Activated gamma-delta T cell treated with anti-CD3 and anti-CD28 coated beads, Interleukin-2, amount 50 U/mL, for 16 hours (primary cell): Measurements from ENCODE around the gene MRPL49.
A peak's percentile ranks its signal among the peaks of the same experiment; 100 is the strongest.
"Not testable (repeated sequence)": the region's sequence is repeated elsewhere in the genome, so short reads cannot be mapped to it uniquely, and the experiment has no call there.

Source experiments
- DNase-seq: peaks from one replicate; pipeline ENCODE4 v3.0.0-alpha.2; 2020; ENCODE audit warnings: low read depth

The MRPL49 gene

DNA sequence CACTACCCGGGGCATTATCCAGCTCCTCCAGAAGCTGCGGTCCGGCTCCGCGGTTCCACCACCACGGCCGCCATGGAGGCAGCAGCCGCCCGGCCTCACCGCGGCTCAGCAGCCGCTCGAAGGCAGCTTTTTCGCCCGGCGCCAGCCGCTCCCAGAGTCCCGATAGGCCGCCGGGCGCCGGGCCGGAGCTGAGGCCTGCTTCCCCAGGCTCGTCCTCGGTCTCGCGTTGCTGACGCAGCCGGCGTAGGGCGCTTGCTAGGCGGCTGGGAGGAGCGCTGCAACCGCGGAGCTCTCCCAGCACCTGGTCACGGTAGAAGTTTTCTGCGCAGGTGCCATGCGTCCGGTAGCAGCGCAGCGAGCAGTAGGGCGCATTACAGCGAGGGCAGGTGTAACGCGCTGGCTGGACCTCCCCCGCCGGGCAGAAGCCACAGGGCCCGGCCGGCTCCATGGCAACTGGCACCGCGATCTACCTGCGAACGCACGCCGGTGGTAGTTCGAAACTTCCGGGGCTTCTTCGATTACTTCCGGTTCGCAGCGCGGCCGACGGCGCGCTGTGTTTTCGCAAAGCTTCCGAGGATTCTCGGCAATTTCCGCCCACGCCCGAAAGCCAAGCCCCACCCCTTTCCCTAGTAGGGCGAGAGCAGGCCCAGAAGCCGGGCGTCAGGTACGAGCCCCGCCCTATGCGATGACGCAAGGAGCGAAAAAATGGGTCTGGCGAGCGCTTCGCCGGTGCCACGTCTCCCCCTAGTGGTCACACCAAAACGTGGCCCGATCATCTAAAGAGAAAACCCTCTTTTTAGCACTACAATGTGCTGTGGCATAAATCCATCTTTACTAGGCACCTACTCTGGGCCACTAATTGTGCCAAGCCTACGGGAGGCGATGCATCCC is 4.7 kb upstream of the MRPL49 start, which contains the start of gene ZNHIT2:
ZNHIT2 (minus strand) TSS at position 496 of the 891 bp plus-strand sequence; CDS start at position 448, 48 bp downstream.
- peak; percentile 100 for DNase-seq

DNA sequence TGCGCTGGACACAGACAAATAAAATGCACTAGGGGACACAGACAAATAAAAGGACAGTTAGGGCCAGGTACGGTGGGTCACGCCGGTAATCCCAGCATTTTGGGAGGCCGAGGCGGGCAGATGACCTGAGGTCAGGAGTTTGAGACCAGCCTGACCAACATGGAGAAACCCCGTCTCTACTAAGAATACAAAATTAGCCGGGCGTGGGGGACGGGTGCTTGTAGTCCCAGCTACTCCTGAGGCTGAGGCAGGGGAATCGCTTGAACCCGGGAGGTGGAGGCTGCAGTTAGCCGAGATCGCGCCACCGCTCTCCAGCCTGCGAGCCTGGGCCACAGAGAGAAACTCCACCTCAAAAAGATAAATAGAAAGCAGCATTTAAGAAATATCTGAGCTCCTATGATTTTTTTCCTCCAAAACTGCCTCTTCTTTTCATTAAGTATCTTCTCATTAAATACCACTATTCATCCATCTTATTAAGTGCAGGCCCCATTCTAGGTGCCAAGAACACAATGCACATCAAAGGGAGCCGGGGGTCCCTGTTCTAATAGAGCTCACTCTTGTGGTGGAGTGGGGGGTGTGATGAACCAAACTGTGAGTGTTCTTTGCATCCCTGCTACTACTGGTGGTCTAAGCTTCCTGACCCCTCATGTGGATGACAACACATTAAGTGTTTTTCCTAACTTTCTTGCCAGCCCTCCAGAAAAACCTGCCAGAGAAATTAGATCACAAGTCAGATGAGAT is 3.9 kb upstream of the MRPL49 start:
- no peak for DNase-seq

DNA sequence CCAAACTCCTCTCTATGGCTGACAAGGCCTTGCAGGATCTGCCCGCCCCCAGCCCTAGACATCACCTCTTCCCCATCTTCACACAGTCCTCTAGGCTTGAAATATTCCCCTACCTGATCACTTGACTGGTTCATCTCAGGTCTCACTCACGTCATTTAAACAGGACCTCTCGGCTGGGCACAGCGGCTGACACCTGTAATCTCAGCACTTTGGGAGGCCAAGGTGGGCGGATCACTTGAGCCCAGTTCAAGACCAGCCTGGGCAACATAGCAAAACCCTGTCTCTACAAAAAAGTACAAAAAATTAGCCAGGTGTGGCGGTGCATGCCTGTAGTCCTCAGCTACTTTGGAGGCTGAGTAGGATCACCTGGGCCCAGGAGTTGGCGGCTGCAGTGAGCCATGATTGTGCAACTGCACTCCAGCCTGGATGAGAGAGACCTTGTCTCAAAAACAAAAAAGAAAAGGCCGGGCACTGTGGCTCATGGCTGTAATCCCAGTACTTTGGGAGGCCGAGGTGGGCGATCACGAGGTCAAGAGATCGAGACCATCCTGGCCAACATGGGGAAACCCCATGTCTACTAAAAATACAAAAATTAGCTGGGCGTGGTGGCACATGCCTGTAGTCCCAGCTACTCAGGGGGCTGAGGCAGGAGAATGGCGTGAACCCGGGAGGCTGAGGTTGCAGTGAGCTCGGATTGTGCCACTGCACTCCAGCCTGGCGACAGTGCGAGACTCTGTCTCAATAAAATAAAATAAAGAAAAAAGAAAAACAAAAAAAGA is 3.0 kb upstream of the MRPL49 start:
- not testable (repeated sequence) for DNase-seq

DNA sequence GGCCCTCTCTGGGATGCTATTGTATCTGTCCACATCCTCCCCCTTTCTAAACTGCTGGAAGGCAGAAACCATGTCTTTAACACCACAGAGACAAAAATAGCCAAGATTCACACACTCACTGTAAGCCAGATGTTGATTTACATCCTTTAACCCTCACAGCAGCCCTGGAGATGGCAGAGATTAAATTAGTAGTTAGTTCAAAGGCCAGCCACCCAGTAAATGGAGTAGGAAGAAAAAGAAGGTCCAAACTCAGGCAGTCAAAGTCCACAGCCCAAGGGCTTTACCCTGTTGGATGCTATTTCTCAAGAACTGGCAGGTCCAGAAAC is 2.5 kb upstream of the MRPL49 start:
- no peak for DNase-seq

DNA sequence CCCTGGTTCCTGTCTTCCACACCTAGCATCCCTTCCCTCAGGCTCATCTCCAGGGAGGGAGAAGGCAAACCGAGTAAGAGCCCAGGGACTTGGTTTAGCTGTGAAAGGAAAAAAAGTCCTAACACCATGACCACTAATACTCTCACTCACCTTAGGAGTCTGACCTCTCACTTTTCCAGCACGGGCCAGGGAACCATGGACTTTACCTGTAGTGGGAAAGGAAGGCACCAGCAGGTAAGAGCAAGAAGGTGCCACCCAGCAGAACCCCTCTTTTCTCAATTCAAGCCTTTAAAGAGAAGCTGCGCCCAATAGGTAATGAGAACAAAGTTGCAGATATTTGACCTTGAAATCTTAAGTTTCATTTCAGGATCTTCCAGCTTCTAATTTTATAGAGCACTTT is 1.3 kb upstream of the MRPL49 start:
- DNase-seq, result no peak

DNA sequence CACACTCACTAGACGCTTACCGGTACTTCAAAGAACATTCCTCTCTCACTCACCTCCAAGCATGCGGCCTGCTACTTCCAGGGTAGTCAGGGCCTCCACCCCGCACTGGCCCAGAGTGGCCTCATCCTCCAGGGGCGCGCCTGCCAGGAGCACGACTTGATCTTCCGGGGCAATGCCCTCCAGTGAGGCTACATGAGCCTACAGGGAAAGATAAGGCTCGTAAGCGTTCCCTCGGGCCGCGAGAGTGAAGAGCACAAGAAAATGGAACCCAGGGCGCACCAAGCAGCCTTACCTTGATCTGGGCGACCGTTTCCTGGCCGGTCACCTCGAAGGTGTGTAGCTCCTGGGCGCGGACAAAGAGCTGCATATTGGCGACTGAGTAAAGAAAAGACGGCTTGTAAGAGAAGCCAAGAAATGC is 665 bp upstream of the MRPL49 start:
- DNase-seq, result no peak

DNA sequence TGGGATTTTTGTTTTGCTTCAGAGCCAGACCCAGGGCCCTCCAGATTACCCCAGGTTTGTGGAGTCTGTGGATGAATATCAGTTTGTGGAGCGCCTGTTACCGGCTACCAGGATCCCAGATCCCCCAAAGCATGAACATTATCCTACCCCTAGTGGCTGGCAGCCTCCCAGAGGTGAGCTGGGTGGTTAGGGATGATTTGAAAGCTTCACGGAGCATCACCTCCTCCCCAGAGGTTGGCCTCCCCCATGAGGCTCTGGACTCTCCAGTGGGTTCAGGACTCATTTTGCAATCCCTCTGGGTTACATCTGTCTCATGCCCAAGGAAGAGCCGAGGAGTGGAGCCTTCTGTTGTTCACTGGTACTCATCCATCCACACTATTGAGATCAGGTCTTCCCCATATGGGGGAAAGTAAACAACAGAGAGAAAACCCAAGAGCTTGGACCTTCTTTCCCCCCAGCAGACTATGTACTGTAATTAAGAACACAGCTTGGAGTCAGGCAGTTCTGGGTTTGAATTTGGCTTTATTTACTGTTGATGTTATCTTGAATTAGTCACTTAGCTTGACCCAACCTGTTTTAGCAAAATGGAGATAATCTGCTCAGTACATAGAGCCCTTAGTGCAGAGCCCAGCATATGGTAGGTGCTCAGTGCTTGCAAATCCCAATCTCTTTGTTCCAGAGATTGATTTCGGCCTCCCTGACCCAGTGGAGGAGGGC is 2.5 kb downstream of the MRPL49 start:
- DNase-seq, result no peak

DNA sequence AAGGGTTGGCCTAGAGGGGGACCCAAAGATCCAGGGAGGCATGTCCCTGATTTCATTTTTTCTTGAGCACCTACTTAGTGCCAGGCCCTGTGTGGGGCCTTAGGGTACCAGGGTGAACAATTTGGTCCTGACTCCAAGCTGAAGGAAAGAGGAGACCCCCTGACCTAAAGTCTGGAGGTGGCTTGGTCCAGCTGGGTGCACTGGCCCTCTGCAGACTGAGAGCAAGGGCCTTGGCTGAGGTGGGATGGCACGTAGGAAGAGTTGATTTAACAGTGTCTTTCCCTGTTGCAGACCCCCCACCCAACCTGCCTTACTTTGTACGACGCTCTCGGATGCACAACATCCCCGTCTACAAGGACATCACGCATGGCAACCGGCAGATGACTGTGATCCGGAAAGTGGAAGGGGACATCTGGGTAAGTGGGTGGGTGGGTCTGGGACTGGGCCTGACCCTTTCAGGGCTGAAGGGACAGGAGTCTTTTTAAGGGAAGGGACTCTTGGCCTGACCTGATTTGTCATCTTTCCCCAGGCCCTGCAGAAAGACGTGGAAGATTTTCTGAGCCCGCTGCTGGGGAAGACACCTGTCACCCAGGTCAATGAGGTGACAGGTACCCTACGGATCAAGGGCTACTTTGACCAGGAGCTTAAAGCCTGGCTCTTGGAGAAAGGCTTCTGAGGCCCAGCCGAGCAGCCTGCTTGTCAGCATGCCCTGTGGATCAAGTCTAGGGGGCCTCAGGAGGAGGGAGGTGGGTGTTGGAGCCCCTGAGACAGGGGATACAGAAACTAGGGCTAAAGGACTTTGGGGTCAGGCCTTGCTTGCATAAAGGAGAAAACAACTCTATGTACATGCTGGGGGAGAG is 3.3 kb downstream of the MRPL49 start:
- DNase-seq, result no peak

DNA sequence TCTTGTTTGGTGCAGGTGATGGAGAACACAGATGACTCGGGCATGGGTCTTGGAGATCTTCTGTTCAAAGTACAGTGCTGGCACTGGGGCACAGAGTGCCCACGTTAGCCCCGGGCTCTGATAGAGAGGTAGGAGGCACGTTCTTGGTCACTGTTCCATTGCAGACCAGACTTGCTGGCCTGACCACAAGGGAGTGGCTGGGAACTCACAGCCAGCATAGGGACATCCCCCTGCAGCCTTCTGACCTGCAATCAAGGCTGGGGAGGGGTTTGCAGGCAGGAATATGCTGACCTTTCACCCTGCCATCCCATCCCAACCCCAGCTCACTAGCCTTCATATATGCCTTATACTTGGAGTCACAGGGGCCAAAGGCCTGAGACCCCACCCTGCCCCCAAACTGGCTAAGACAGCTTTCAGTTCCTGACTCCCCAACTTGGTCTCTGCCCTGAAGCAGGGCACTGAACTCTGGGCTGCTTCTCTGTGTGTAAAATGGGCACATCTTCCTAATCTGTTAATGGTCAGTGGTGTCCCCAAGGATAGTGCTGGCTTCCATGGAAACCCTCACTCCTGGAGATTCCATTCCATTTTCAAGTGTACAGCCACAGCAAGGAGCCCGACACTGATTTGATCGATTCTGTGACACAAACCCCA is 4.6 kb downstream of the MRPL49 start:
- no peak for DNase-seq

DNA sequence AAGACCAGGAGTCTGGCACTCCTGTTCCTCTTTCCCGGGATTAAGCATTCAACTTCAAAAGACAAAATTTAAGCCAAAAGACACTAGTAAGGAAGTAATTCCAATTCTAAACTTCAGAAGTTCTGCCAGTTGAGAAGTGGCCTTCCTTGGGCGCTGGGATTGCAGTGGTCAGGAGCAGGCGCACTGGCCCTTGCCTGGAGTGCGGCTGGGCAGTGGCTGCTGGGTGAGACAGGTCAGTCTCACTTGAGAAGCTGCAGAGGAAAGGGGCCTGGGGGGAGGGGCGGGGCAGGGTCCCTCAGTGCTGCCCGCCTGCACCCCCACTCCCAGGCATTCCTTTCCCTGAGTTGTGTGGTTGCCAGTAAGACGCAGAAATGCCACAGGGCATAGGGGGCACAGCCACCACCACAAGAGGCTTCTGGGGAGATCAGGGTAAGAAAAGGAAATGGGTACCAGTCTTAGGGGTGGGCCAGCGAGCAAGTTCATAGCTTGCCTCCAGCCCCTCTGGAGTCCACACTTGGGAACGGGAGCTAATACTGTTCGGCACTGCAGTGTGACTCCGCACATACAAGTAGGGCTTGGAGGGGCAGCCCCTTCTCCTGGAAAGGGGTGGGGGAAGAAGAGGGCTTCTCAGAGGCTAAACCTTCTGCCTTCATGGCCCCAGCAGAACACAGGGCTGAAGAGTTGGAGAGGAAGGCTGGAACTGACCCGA is 5.5 kb downstream of the MRPL49 start:
- no peak for DNase-seq

DNA sequence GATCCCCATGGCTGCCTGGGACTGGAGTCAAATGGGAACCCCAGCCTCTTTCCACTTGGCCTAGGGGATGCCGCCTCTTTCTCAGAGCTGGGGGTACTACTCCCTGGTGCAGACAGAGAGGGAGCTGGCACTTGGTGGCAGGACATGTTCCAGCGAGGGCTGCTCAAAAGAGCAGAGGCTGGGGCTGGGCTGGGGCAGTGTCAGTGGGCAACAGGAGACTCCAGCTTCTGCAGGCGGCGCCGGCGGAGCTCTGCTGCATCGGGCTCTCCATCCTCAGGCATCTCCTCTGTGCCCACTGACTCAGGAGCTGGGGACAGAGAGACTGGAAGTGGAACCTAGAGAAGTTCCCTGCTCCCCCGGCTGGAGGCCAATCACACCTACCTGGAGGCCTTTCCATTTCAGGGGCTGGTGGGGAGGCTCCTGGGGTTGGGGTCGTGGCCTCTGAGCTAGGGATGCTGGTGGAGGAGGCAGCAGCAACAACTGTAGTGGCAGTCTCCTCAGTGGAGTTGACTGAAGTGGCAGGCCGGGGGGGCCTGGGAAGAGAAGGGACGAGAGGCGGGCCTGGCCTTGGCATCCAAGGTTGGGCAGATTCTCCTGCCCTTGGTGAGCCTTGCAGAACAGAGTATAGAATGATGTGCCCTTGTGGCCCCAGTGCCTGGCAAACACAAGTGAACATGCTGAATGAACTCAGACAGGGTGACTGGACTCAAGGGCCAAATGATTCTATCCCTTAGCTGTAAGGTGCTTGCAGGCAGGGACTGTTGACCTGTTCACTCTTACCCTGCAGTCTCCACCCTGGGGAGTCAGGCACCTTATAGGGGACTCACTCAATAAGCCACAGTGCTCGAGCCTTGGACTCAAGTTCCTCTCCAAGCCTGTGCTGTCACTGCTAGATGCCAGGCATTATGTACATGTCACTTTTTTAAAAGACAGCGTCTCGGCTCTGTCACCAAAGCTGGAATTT is 6.3 kb downstream of the MRPL49 start:
- no peak for DNase-seq

DNA sequence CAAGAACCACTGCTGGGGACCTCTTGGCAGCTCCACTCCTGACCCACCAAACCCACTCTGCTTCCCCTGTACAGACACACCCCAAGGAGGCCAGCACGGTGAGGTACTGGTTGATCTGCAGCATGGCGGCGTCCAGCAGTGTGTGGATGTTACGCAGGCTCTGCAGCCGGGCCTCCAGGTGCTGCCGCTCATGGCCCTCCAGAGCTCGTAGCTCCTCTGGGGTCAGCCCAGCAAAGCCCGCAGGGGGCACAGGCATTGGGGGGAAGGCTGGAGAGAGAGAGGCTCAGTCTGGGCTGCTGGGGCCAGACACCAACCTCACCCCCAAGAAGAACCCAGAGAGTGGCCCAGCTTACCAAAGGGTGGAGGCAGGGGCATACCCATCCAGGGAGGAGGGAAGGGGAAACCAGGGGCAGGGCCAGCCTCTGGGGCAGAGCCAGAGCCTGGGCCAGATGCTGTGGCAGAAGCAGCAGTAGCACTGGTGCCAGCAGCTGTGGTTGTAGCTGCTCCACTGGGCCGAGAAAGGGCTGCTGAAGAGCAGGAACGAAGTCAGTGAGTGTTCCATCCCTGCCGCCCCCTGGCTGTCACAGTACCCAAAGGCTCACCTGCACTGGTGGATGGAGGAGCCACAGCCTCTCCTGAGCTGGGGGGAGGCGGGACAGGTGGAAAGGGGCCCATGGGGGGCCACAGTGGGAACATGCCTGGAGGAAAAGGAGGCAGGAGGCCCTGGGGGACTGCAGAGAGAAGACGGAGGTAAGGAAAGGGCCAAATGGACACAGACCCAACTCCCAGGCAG is 7.7 kb downstream of the MRPL49 start:
- no peak for DNase-seq

DNA sequence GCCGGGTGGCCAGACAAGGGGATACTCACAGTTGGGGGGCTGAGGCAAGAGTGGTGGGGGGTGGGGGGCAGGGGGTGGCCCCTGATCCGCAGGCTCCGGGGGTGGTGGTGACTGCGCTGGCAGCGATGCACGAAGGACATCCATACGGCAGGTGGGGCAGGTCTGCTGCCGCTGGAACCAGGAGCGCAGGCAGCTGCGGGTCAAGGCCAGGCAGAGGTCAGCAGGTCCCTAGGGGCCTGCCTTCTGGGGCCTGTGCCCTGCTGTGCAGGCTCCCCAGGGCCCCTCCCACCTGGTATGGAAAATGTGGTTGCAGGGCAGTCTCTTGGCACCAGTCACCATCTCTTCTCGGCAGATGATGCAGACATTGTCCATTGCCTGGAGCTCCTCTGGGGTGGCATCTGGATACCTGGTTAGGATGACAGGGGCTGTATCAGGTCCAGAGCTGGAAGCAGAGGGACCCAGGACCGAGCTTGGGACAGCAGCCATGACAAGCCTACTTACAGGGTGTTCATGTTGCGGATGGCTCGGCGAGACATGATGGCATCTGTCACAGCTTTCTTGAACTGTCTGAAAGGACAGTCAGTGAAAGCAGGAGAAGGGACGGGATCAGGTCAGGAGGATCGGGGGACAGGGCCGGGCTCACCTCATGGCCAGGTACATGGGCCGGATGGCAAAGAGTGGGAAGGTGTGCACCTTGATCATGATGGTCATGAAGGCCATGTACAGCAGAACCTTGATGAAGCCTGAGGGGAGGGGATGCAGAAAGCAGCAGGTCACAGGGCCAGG is 8.7 kb downstream of the MRPL49 start:
- DNase-seq, result no peak

DNA sequence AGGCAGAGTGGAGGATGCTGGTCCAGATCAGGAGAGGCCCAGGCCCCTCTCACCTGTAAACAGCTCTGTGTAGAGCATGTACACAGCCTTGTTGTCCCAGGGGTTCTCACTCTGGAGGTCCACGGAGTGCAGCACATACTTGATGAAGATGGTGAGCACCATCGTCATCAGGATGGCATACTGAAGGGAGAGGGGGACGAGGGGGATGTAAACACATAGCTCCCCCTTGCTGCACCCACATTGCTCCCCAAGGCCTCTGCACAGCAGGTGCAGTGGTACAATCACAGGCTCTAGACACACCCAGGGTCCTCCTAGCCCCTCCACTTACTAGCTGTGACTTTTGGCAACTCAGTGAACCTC is 9.3 kb downstream of the MRPL49 start:
- no peak for DNase-seq

DNA sequence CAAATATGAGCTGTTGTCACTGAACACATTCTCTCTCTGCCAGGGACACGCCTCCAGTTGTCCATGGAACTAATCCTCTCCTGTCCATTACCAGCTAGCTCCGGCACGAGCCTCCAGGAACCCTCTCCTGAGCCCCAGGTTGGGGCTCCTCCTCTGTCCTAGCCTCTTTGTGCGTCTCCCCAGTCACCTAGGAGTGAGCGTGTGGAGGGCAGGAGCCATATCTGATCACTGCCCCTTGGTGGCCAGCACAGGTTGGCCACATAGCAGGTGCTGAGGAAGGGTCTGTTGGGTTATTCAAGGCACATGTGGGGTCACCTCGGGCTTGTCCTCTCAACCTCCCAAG is 9.7 kb downstream of the MRPL49 start:
- DNase-seq, result no peak

DNA sequence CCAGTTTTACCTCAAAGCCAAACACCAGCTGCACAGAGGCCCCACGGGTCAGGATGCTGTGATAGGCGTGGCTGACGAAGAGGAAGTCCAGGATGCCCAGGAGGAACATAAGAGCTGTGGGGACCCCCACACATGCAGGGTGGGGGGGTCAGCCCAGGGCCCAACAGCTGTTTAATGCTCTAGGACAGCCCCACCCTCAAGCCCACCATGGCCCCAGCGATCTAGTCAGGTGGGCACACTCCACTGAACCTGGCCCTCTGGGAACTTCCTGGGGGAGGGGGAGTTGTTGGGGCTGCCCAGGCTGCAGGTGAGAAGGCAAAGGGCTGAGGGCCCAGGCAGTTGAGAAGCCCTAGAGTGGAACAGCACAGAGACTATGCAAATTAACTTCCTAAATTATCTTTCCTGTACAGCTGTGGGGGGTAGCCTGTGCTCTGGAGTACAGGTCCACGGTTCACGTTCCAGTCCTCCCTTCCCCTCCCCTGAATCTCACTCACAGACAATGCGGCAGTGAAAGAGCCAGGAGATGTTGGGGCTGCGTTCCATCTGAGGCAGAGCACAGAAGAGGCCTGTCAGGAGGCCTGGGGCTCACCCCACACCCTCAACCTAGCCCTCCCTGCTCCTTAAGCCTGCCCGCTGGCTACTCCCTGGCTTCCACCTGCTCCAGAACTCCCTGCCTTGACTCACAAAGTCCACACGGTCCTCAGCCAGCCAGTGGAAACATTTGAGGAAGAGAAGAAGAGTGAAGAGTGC is 10.3 kb downstream of the MRPL49 start:
- no peak for DNase-seq
